Neuronal stem cell (in vitro differentiated cells): Measurements from ENCODE around the gene EIF4E. TPM values are rescaled to one million over a fixed set of nuclear protein-coding genes. Genes with fewer than 3 reads are reported as not detected.

ENCODE experiments used
- small RNA-seq: library from polyadenylated mRNA; stranded (forward); fragments of <200 nt; extraction: miRNeasy Mini kit (QIAGEN cat#:217004); gene quantifications from one replicate; pipeline ENCODE3, GENCODE V24; 2013; ENCODE audit not compliant: insufficient read depth

The EIF4E gene

Small RNA genes lying within 50 kb of the gene (small RNA-seq; reads per million reads assigned to genes)
- gene RNU7-149P (not detected), gene TBCAP3 (not detected)
